HepG2 (cell line): ENCODE measurements around the gene CCNQ. TPM values are rescaled to one million over a fixed set of nuclear protein-coding genes. Genes with fewer than 3 reads are reported as not detected.

Experiments used
- ATAC-seq: fragments of 200-7000 bp; cut with Tn5 transposase; 3 replicates; pipeline ENCODE4 v1.9.1; 2020; ENCODE audit warnings: mild to moderate bottlenecking, moderate library complexity
- BruUV-seq: library from RNA; stranded (reverse); fragments of 400-500 nt; replicated peaks from 2 replicates; lab custom pipeline; 2021; lab: Mats Ljungman, UMichigan
- CTCF ChIA-PET: fragments of 300-600 bp; formaldehyde crosslinking; extraction: SDS; loops from one replicate; lab custom pipeline; 2021; ENCODE audit warnings: low total read pairs, inconsistent platforms, low intra/inter-chr PET ratio; lab: Yijun Ruan, JAX
- POLR2A ChIA-PET: fragments of 350-600 bp; sonication (Branson Sonifier 250); formaldehyde crosslinking; loops from one replicate; lab custom pipeline; 2020; ENCODE audit warnings: antibody characterized with exemption, inconsistent platforms; lab: Yijun Ruan, JAX
- DNase-seq: peaks from one replicate; pipeline ENCODE4 v3.0.0-alpha.2; 2015; ENCODE audit warnings: low spot score
- FAIRE-seq: peaks from 3 replicates; lab custom pipeline; 2011; peaks lifted over from hg19 to GRCh38; lab: Jason Lieb, UNC
- H2AFZ ChIP-seq: one replicate; pipeline ENCODE4 v1.6.1; 2011; ENCODE audit warnings: low read length, inconsistent platforms
- H3K27ac ChIP-seq: fragments of 300-600 bp; 3 replicates; pipeline ENCODE4 v1.8.0; 2011; ENCODE audit warnings: mixed run types, mild to moderate bottlenecking, mixed read lengths, low read length, inconsistent platforms; ENCODE audit not compliant: insufficient read depth; ENCODE audit errors: extremely low read length
- H3K27me3 ChIP-seq, 2 experiments: fragments of 200-600 bp in 1 of 2; 2 replicates in 1 of 2; 3 replicates in 1 of 2; pipeline versions ENCODE4 v1.6.0 to v1.8.0; 2011; ENCODE audit warnings: low read length in 2 of 2, mild to moderate bottlenecking in 2 of 2, moderate library complexity in 2 of 2, inconsistent platforms in 1 of 2; ENCODE audit not compliant: insufficient read depth in 2 of 2, control insufficient read depth in 1 of 2
- H3K36me3 ChIP-seq, 2 experiments: fragments of 200-600 bp in 1 of 2; replicated peaks in 1 of 2; 2 replicates in 1 of 2; 3 replicates in 1 of 2; pipeline versions ENCODE4 v1.5.1 to v1.8.0; 2011; ENCODE audit warnings: low read length in 2 of 2, inconsistent platforms in 1 of 2; ENCODE audit not compliant: insufficient read depth in 2 of 2, control insufficient read depth in 1 of 2
- H3K4me1 ChIP-seq: 2 replicates; pipeline ENCODE4 v1.5.1; 2012; ENCODE audit warnings: low read length, inconsistent platforms; ENCODE audit not compliant: insufficient read depth
- H3K4me2 ChIP-seq: 2 replicates; pipeline ENCODE4 v1.6.0; 2011; ENCODE audit warnings: low read depth, low read length, inconsistent platforms
- H3K4me3 ChIP-seq, 3 experiments: fragments of 200-600 bp in 1 of 3; sonication (generic), shearing (Covaris generic) in 1 of 3; replicated peaks in 1 of 3; 2 replicates each; pipeline ENCODE4 v1.5.1; 2011 to 2016; ENCODE audit warnings: low read length in 3 of 3, inconsistent platforms in 2 of 3, low read depth in 2 of 3, mild to moderate bottlenecking in 2 of 3, control low read depth in 1 of 3, mixed read lengths in 1 of 3; ENCODE audit not compliant: insufficient read depth in 1 of 3
- H3K79me2 ChIP-seq: one replicate; pipeline ENCODE4 v1.6.1; 2011; ENCODE audit warnings: low read length, inconsistent platforms; ENCODE audit not compliant: insufficient read depth
- H3K9ac ChIP-seq: 2 replicates; pipeline ENCODE4 v1.6.0; 2011; ENCODE audit warnings: mild to moderate bottlenecking, low read depth, low read length, inconsistent platforms; ENCODE audit not compliant: insufficient read depth
- H3K9me3 ChIP-seq: 2 replicates; pipeline ENCODE4 v1.5.1; 2012; ENCODE audit warnings: mild to moderate bottlenecking, low read length
- H4K20me1 ChIP-seq: 2 replicates; pipeline ENCODE4 v1.6.0; 2011; ENCODE audit warnings: inconsistent platforms, mild to moderate bottlenecking, low read length, moderate library complexity; ENCODE audit not compliant: insufficient read depth
- AGO1 ChIP-seq: fragments of 200-400 bp; formaldehyde crosslinking; IDR thresholded peaks from 2 replicates; pipeline ENCODE4 v1.6.1; 2017; ENCODE audit warnings: mild to moderate bottlenecking, low read depth, low read length, moderate library complexity; ENCODE audit not compliant: poor library complexity, severe bottlenecking
- ATF6 ChIP-seq: sonication (generic); formaldehyde crosslinking; conservative IDR thresholded peaks from 2 replicates; pipeline ENCODE4 v1.4.0; 2020; ENCODE audit warnings: missing genetic modification reagents
- CREM ChIP-seq, 2 experiments: sonication (generic) in 1 of 2; formaldehyde crosslinking in 1 of 2; IDR thresholded peaks; 2 replicates each; pipeline versions ENCODE4 v1.4.0 to v1.6.1; 2016 to 2020; ENCODE audit warnings: antibody characterized with exemption in 1 of 2, mild to moderate bottlenecking in 1 of 2, missing genetic modification reagents in 1 of 2
- FOXO4 ChIP-seq: sonication (generic); formaldehyde crosslinking; conservative IDR thresholded peaks from 2 replicates; pipeline ENCODE4 v1.8.1; 2023; ENCODE audit warnings: missing genetic modification reagents
- NFIC ChIP-seq: IDR thresholded peaks from 2 replicates; pipeline ENCODE4 v1.6.1; 2012; ENCODE audit warnings: mild to moderate bottlenecking, low read length, inconsistent platforms
- PATZ1 ChIP-seq: sonication (generic); formaldehyde crosslinking; IDR thresholded peaks from 2 replicates; pipeline ENCODE4 v1.4.0; 2020; ENCODE audit warnings: missing genetic modification reagents
- PLSCR1 ChIP-seq: sonication (generic); formaldehyde crosslinking; IDR thresholded peaks from 2 replicates; pipeline ENCODE4 v1.5.0; 2020; ENCODE audit warnings: missing genetic modification reagents, mild to moderate bottlenecking, borderline replicate concordance
- PREB ChIP-seq: sonication (generic); formaldehyde crosslinking; IDR thresholded peaks from 2 replicates; pipeline ENCODE4 v1.4.0; 2020; ENCODE audit warnings: missing genetic modification reagents
- SMYD3 ChIP-seq: sonication (generic); formaldehyde crosslinking; IDR thresholded peaks from 2 replicates; pipeline ENCODE4 v1.8.1; 2023; ENCODE audit warnings: mild to moderate bottlenecking, missing genetic modification reagents
- ZC3H13 ChIP-seq: sonication (generic); formaldehyde crosslinking; IDR thresholded peaks from 2 replicates; pipeline ENCODE4 v1.8.1; 2023; ENCODE audit warnings: mild to moderate bottlenecking, missing genetic modification reagents, moderate library complexity
- ZFY ChIP-seq: sonication (generic); formaldehyde crosslinking; IDR thresholded peaks from 2 replicates; pipeline ENCODE4 v1.4.0; 2020; ENCODE audit warnings: missing genetic modification reagents
- ZNF253 ChIP-seq: sonication (generic); formaldehyde crosslinking; IDR thresholded peaks from 2 replicates; pipeline ENCODE4 v1.8.0; 2022; ENCODE audit warnings: mild to moderate bottlenecking, missing genetic modification reagents, borderline replicate concordance
- ZNF773 ChIP-seq: sonication (generic); formaldehyde crosslinking; IDR thresholded peaks from 2 replicates; pipeline ENCODE4 v1.4.0; 2020; ENCODE audit warnings: missing genetic modification reagents, borderline replicate concordance
- WGBS: methylation state at CpG from one replicate; pipeline ENCODE4 v1.1.6; 2017; ENCODE audit warnings: low lambda C conversion rate; 5-methylcytosine and 5-hydroxymethylcytosine counted together
- in situ Hi-C: cut with HindIII; loops from 2 replicates; pipeline ENCODE4 v1.10.0; 2017; ENCODE audit warnings: low pct_unique_long_range_greater_than_20kb; ENCODE audit not compliant: extremely low pct_ligation_motif_present
- intact Hi-C: fragments of 100-400 bp; cut with micrococcal nuclease; formaldehyde crosslinking; loops from one replicate; pipeline ENCODE4 v1.10.0; 2022; ENCODE audit not compliant: unreplicated experiment
- polyA plus RNA-seq, 8 experiments: library from polyadenylated mRNA; depleted of rRNA in 3 of 8; stranded (reverse) in 7 of 8; unstranded in 1 of 8; fragments of >200 nt; fragmentation: Illumina TruSeq in 4 of 8; extraction: Trizol in 4 of 8; gene quantifications; 2 replicates each; pipeline versions ENCODE4 v1.2.1 to v1.2.3, GENCODE V29; 2011 to 2016; ENCODE audit warnings: low read depth in 4 of 8, missing spikeins in 1 of 8, mixed read lengths in 1 of 8; ENCODE audit not compliant: insufficient read depth in 1 of 8
- total RNA-seq, 5 experiments: library from RNA; depleted of rRNA; stranded (reverse); fragments of >200 nt; fragmentation: Illumina TruSeq; extraction: Trizol; gene quantifications; 2 replicates each; pipeline ENCODE4 v1.2.3, GENCODE V29; 2016; ENCODE audit warnings: low read depth in 1 of 5

CCNQ gene
- total and polyA plus RNA-seq, 2 of the 13 experiments (the other 11 are each of a cell fraction or from before 2014, with no cell fraction given), result 15.0 to 25.5 TPM

DNA sequence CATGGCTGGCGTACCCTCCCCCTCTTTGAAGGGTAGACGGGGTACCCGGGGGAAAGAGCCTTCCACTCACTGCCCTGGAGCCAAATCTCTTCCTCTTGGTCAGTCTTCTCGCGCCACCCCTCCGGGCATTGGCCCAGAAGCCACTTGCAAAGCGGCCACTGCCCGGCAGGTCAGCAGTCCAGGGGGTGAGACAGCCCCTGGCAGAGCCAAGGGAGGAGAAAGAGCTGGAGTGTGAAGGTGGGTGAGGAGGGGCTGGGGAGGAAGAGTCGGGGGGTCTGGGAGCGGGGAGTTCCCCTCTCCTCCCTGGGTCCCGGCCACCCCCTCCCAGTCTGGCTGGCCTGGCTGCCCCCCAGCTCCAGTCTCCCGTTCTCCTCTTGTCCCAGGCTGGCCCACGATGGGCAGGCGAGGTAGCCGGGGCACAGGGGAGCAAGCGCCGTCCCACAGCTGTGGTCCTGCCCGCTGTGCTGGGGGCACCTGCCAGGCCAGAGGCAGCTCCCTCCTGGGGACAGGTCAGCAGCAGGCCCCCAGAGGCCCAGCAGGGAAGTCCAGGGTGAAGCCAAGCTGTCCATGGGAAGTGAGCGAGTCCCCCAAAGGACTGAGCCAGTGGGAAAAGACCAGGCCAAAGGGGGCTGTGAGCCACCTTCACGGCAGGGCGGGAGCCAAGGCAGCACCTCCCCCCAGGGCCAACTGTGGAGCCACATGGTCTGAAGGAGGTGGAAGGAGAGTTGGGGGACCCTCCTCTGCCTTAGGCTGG lies 26.5 kb upstream of the CCNQ start:
- CTCF ChIA-PET, result no interaction called here
- intact Hi-C loops (no loop called here), in situ Hi-C loops (no loop called here)
- peak overlapping the region; percentile 91 for H3K4me2 ChIP-seq
- peaks cover 22% of the 10 kb centered on the region for H3K79me2 ChIP-seq
- H3K36me3 ChIP-seq, result no peaks in the 10 kb centered on the region
- no peaks in the 10 kb centered on the region for H3K9me3 ChIP-seq
- ATAC-seq (no peak; the same call in 2 of the 3 replicates), DNase-seq (no peak), FAIRE-seq (peak; percentile 77)
- peaks cover 94% of the 10 kb centered on the region for H3K4me1 ChIP-seq
- POLR2A ChIA-PET, result interaction anchor here (1.4 to 11.8 kb wide), 5 partner anchors 11 to 101 kb away, joined by 5 to 596 read pairs (median 144); partner anchors contain the start of gene DUSP9
- no TSS peak for BruUV-seq
- H2AFZ ChIP-seq, result no peak overlapping the region
- peak overlapping the region; percentile 95 for H3K9ac ChIP-seq
- peak overlapping the region; percentile 100 for H3K27ac ChIP-seq
- no peaks in the 10 kb centered on the region for H3K27me3 ChIP-seq
- no peaks in the 10 kb centered on the region for H4K20me1 ChIP-seq
- peak overlapping the region; percentile 46 to 77 (median 69); a peak in 5 of 6 replicates for H3K4me3 ChIP-seq
- 7% methylated on average over 3 of the region's 21 CpGs for WGBS
- TF ChIP-seq ZFY (peak; percentile 43), ZNF253 (CRISPR knock-in tag) (no peak), ATF6 (CRISPR knock-in tag) (no peak), PATZ1 (CRISPR knock-in tag) (0 out of 2 replicates have a peak, but pooled peaks have one; percentile 21), PLSCR1 (CRISPR knock-in tag) (no peak), ZC3H13 (CRISPR knock-in tag) (0 out of 2 replicates have a peak, but pooled peaks have one; percentile 63), AGO1 (no peak), ZNF773 (CRISPR knock-in tag) (no peak), NFIC (no peak), PREB (no peak), SMYD3 (CRISPR knock-in tag) (no peak), CREM (IDR thresholded peaks at IDR 0.05) (no peak), CREM (CRISPR knock-in tag; IDR thresholded peaks at IDR 0.05) (no peak), FOXO4 (0 out of 2 replicates have a peak, but pooled peaks have one; percentile 83)
